Anterior cingulate cortex (tissue), 58 donors: Measurements from ENCODE around the gene SLC44A1.

Experiments
- DNase-seq, 58 donors: peaks; one replicate each; lab custom pipeline; 2025; lab: John Stamatoyannopoulos, UW

Gene SLC44A1

GRCh38 chr9:105244003-105244733 lies at the start of gene SLC44A1:
SLC44A1 (plus strand) TSS chr9:105244651; CDS start chr9:105244869, 218 bp downstream.
- DNase-seq, result peak; percentile 68 to 99 (median 95)

- no peak for DNase-seq
Observed at GRCh38 chr9:105195259-105195658, 49.2 kb upstream of the SLC44A1 start.

- no peak for DNase-seq
Observed at GRCh38 chr9:105198023-105198422, 46.4 kb upstream of the SLC44A1 start.

- DNase-seq, result no peak
Observed at GRCh38 chr9:105198865-105199264, 45.6 kb upstream of the SLC44A1 start.

- no peak for DNase-seq
Observed at GRCh38 chr9:105204416-105204815, 40.0 kb upstream of the SLC44A1 start.

GRCh38 chr9:105205787-105206495 lies 38.5 kb upstream of the SLC44A1 start:
- DNase-seq, result peak in 16 of 58 donors; percentile 1 to 46 (median 8)

GRCh38 chr9:105206496-105206820 lies 38.0 kb upstream of the SLC44A1 start:
- DNase-seq, result no peak

GRCh38 chr9:105206821-105207699 lies 37.4 kb upstream of the SLC44A1 start:
- DNase-seq, result no peak

GRCh38 chr9:105216440-105217178 lies 27.8 kb upstream of the SLC44A1 start:
- peak in 33 of 58 donors; percentile 2 to 75 (median 24) for DNase-seq

- DNase-seq, result no peak
Observed at GRCh38 chr9:105218673-105219072, 25.8 kb upstream of the SLC44A1 start.

GRCh38 chr9:105219291-105219805 lies 25.1 kb upstream of the SLC44A1 start:
- no peak for DNase-seq

GRCh38 chr9:105220451-105220850 lies 24.0 kb upstream of the SLC44A1 start:
- DNase-seq, result peak in 2 of 58 donors; percentile 2 to 12

- no peak for DNase-seq
Observed at GRCh38 chr9:105223544-105224140, 20.8 kb upstream of the SLC44A1 start.

- no peak for DNase-seq
Observed at GRCh38 chr9:105226055-105226454, 18.4 kb upstream of the SLC44A1 start.

- DNase-seq, result no peak
Observed at GRCh38 chr9:105232207-105232606, 12.2 kb upstream of the SLC44A1 start.

GRCh38 chr9:105233873-105234272 lies 10.6 kb upstream of the SLC44A1 start:
- no peak for DNase-seq

GRCh38 chr9:105236261-105236660 lies 8.2 kb upstream of the SLC44A1 start:
- DNase-seq, result no peak

- DNase-seq, result no peak
Observed at GRCh38 chr9:105237246-105237645, 7.2 kb upstream of the SLC44A1 start.

GRCh38 chr9:105238302-105238701 lies 6.1 kb upstream of the SLC44A1 start:
- no peak for DNase-seq
